Heart left ventricle (tissue), 13 donors: ENCODE data around the gene NDST1.

ENCODE experiments used
- CTCF ChIP-seq, 12 donors: fragments of 200-600 bp; sonication (generic) in 4 of 12; IDR thresholded peaks; one replicate each; pipeline versions ENCODE4 v1.5.0 to v1.8.0; 2018 to 2022; ENCODE audit warnings: antibody characterized with exemption in 12 of 12, mild to moderate bottlenecking in 5 of 12
- POLR2A ChIP-seq, 2 donors: fragments of 450-650 bp; IDR thresholded peaks; one replicate each; pipeline ENCODE4 v1.6.1; 2017; ENCODE audit warnings: antibody characterized with exemption in 2 of 2, mild to moderate bottlenecking in 2 of 2, moderate library complexity in 2 of 2
- donor health status: ischemic (EF 13 %, LVEDD 7.1; RV severe dilation, severe dysfunction).
- donor health status: DM: no; HTN: yes; CAD: no.
- donor health status: DM: no; HTN: no; CAD: no.
- donor health status: ischemic (EF 25% LVEDD 6.9; RV normal size, moderate dysfunction).
- donor health status: ischemic (EF 25% LVEDD 5.7; RV mildly dilated, moderate dysfunction).
- donor health status: ischemic (EF 35%, LVEDD 5.7; RV mildly dilated, moderate dysfunction).
- donor health status: nonischemic (EF 11% LVEDD 7.7; RV severe dilation, severe dysfunction).
- donor health status: DM: yes; HTN: yes; CAD: no.
- donor health status: PGD.
- donor health status: ischemic (EF 29% LVEDD 5.4; RV normal size, mild dysfunction).
- donor health status: nonischemic (EF 23%, LVEDD 6.1; RV moderate dilation, normal function).

- TF ChIP-seq CTCF (IDR thresholded peaks at IDR 0.05) (no peak), POLR2A (IDR thresholded peaks at IDR 0.05) (no peak)
Measured at GRCh38 chr5:150540615-150541396, 32.9 kb downstream of the NDST1 start.
